ENCODE data around the gene KCTD16.

DNA sequence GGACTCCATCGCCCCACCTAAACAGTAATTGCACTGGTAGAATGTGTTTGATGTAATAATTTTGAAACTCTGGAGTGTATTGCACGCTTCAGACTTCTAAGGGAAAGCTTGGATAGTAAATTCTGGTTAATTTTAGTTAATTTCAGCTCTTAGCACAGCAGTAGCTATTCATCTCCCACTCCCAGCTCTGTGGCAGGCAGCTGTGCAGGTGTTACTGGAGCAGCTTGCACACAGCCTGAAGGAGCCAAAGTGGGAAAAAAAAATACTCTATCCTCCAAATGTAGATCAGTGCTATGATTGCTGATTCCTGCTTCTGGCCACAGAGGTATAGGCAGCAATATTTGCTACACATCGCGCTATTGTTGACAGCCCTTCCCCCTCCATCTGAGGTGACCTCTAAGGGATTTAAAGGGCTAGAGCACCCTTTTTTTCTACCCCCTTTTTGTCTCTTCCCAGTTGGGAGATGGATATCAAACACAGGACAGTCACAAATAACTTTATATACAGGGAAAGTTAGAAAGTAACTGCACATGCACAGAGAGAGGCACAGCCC is 97.4 kb downstream of the KCTD16 start:
- TF ChIP-seq, protein P1, sequence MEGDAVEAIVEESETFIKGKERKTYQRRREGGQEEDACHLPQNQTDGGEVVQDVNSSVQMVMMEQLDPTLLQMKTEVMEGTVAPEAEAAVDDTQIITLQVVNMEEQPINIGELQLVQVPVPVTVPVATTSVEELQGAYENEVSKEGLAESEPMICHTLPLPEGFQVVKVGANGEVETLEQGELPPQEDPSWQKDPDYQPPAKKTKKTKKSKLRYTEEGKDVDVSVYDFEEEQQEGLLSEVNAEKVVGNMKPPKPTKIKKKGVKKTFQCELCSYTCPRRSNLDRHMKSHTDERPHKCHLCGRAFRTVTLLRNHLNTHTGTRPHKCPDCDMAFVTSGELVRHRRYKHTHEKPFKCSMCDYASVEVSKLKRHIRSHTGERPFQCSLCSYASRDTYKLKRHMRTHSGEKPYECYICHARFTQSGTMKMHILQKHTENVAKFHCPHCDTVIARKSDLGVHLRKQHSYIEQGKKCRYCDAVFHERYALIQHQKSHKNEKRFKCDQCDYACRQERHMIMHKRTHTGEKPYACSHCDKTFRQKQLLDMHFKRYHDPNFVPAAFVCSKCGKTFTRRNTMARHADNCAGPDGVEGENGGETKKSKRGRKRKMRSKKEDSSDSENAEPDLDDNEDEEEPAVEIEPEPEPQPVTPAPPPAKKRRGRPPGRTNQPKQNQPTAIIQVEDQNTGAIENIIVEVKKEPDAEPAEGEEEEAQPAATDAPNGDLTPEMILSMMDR (IDR thresholded peaks at IDR 0.05) = no peak
- no peak for TF ChIP-seq POLR2A (IDR thresholded peaks at IDR 0.05)

Measured in body of pancreas (tissue), 4 donors.